H9 (cell line): ENCODE data around the gene DPM2. TPM values are rescaled to one million over a fixed set of nuclear protein-coding genes. Genes with fewer than 3 reads are reported as not detected.
A peak's percentile ranks its signal among the peaks of the same experiment; 100 is the strongest.

Experiments used
- DNase-seq: peaks from one replicate; pipeline ENCODE4 v3.0.0-alpha.2; 2017
- H2AFZ ChIP-seq: one replicate; pipeline ENCODE4 v1.6.1; 2013; ENCODE audit warnings: mild to moderate bottlenecking, low read length, control low read depth, moderate library complexity
- H2AK5ac ChIP-seq: 2 replicates; pipeline ENCODE4 v1.6.1; 2013; ENCODE audit warnings: low read length, control low read depth, mixed read lengths; ENCODE audit not compliant: insufficient read length
- H2BK120ac ChIP-seq: one replicate; pipeline ENCODE4 v1.6.1; 2013; ENCODE audit warnings: low read depth, mild to moderate bottlenecking, low read length, control low read depth, inconsistent platforms; ENCODE audit not compliant: poor library complexity, severe bottlenecking
- H2BK12ac ChIP-seq: 2 replicates; pipeline ENCODE4 v1.6.1; 2013; ENCODE audit warnings: low read length, control low read depth, mixed read lengths, low read depth; ENCODE audit not compliant: insufficient read length
- H2BK15ac ChIP-seq: 2 replicates; pipeline ENCODE4 v1.6.1; 2013; ENCODE audit warnings: low read depth, low read length, control low read depth
- H2BK20ac ChIP-seq: one replicate; pipeline ENCODE4 v1.6.1; 2013; ENCODE audit warnings: low read depth, mild to moderate bottlenecking, low read length, control low read depth, inconsistent platforms; ENCODE audit not compliant: poor library complexity, severe bottlenecking
- H2BK5ac ChIP-seq: 2 replicates; pipeline ENCODE4 v1.6.1; 2013; ENCODE audit warnings: low read length, control low read depth, mixed read lengths; ENCODE audit not compliant: insufficient read length
- H3K14ac ChIP-seq: 2 replicates; pipeline ENCODE4 v1.6.1; 2013; ENCODE audit warnings: low read length, control low read depth; ENCODE audit not compliant: insufficient read depth
- H3K18ac ChIP-seq: 2 replicates; pipeline ENCODE4 v1.6.1; 2013; ENCODE audit warnings: low read depth, mild to moderate bottlenecking, mixed read lengths, low read length, control low read depth; ENCODE audit not compliant: insufficient read length
- H3K23ac ChIP-seq: 2 replicates; pipeline ENCODE4 v1.6.1; 2013; ENCODE audit warnings: low read length, control low read depth, mixed read lengths, low read depth; ENCODE audit not compliant: insufficient read length
- H3K23me2 ChIP-seq: 2 replicates; pipeline ENCODE4 v1.6.1; 2013; ENCODE audit warnings: low read depth, mild to moderate bottlenecking, mixed read lengths, low read length, control low read depth; ENCODE audit not compliant: insufficient read length, poor library complexity, severe bottlenecking
- H3K27ac ChIP-seq: 2 replicates; pipeline ENCODE4 v1.5.1; 2013; ENCODE audit warnings: low read length, control low read depth, mixed read lengths, low read depth; ENCODE audit not compliant: insufficient read length
- H3K27me3 ChIP-seq: 2 replicates; pipeline ENCODE4 v1.6.1; 2013; ENCODE audit warnings: low read length, control low read depth, inconsistent platforms; ENCODE audit not compliant: insufficient read depth
- H3K4ac ChIP-seq: 2 replicates; pipeline ENCODE4 v1.6.1; 2013; ENCODE audit warnings: low read depth, mild to moderate bottlenecking, control low read depth, inconsistent platforms, low read length, moderate library complexity
- H3K4me1 ChIP-seq: 2 replicates; pipeline ENCODE4 v1.6.1; 2013; ENCODE audit warnings: low read length, control low read depth, inconsistent platforms; ENCODE audit not compliant: insufficient read depth
- H3K4me2 ChIP-seq: 2 replicates; pipeline ENCODE4 v1.6.1; 2013; ENCODE audit warnings: low read length, control low read depth, mixed read lengths; ENCODE audit not compliant: insufficient read length, insufficient read depth
- H3K56ac ChIP-seq: 2 replicates; pipeline ENCODE4 v1.6.1; 2013; ENCODE audit warnings: low read depth, mild to moderate bottlenecking, mixed read lengths, low read length, control low read depth; ENCODE audit not compliant: insufficient read length
- H3K79me1 ChIP-seq: 2 replicates; pipeline ENCODE4 v1.6.1; 2013; ENCODE audit warnings: low read depth, mild to moderate bottlenecking, moderate library complexity, low read length, control low read depth, inconsistent platforms; ENCODE audit not compliant: insufficient read depth, poor library complexity, severe bottlenecking
- H3K79me2 ChIP-seq: 2 replicates; pipeline ENCODE4 v1.6.1; 2013; ENCODE audit warnings: low read length, control low read depth, inconsistent platforms; ENCODE audit not compliant: insufficient read depth
- H3K9ac ChIP-seq: 2 replicates; pipeline ENCODE4 v1.6.1; 2013; ENCODE audit warnings: low read length, control low read depth, mixed read lengths; ENCODE audit not compliant: insufficient read length; ENCODE audit errors: extremely low read depth
- H3K9me3 ChIP-seq: one replicate; pipeline ENCODE4 v1.6.1; 2013; ENCODE audit warnings: low read depth, low read length, inconsistent platforms; ENCODE audit not compliant: control insufficient read depth
- H3T11ph ChIP-seq: one replicate; pipeline ENCODE4 v1.6.1; 2013; ENCODE audit warnings: mild to moderate bottlenecking, low read length, control low read depth, inconsistent platforms
- H4K20me1 ChIP-seq: one replicate; pipeline ENCODE4 v1.6.1; 2013; ENCODE audit not compliant: control insufficient read depth, insufficient read length, insufficient read depth
- H4K5ac ChIP-seq: 2 replicates; pipeline ENCODE4 v1.6.1; 2013; ENCODE audit warnings: low read depth, mild to moderate bottlenecking, mixed read lengths, low read length, control low read depth; ENCODE audit not compliant: insufficient read length
- H4K8ac ChIP-seq: replicated peaks from 2 replicates; pipeline ENCODE4 v1.6.1; 2013; ENCODE audit warnings: low read length, control low read depth, mixed read lengths, low read depth; ENCODE audit not compliant: insufficient read length
- H4K91ac ChIP-seq: 2 replicates; pipeline ENCODE4 v1.6.1; 2013; ENCODE audit warnings: low read depth, mild to moderate bottlenecking, moderate library complexity, mixed read lengths, low read length, control low read depth; ENCODE audit not compliant: insufficient read length
- H3K27ac Mint-ChIP-seq, 3 experiments: 2 replicates in 2 of 3; 3 replicates in 1 of 3; pipeline ENCODE4 v1.8.0; 2020 to 2021; ENCODE audit warnings: mixed read lengths in 3 of 3, mild to moderate bottlenecking in 1 of 3, moderate library complexity in 1 of 3
- H3K27me3 Mint-ChIP-seq: 2 replicates; pipeline ENCODE4 v1.8.0; 2021; ENCODE audit warnings: low read depth, mild to moderate bottlenecking, moderate library complexity, mixed read lengths
- H3K36me3 Mint-ChIP-seq, 3 experiments: 2 replicates in 2 of 3; 3 replicates in 1 of 3; pipeline ENCODE4 v1.8.0; 2020 to 2021; ENCODE audit warnings: low read depth in 3 of 3, mixed read lengths in 3 of 3; ENCODE audit not compliant: insufficient read depth in 1 of 3
- H3K4me1 Mint-ChIP-seq, 2 experiments: 2 replicates each; pipeline ENCODE4 v1.8.0; 2020; ENCODE audit warnings: mixed read lengths in 2 of 2
- H3K4me3 Mint-ChIP-seq, 2 experiments: 2 replicates in 1 of 2; 3 replicates in 1 of 2; pipeline ENCODE4 v1.8.0; 2020 to 2021; ENCODE audit warnings: mild to moderate bottlenecking in 2 of 2, mixed read lengths in 2 of 2, moderate library complexity in 1 of 2
- H3K9me3 Mint-ChIP-seq, 2 experiments: 2 replicates in 1 of 2; 3 replicates in 1 of 2; pipeline ENCODE4 v1.8.0; 2020; ENCODE audit warnings: mild to moderate bottlenecking in 2 of 2, mixed read lengths in 2 of 2, moderate library complexity in 1 of 2
- WGBS: extraction: QIAGEN DNeasy Blood & Tissue Kit; methylation state at CpG from one replicate; pipeline ENCODE4 v1.1.7; 2013; ENCODE audit warnings: missing lambda C conversion rate, low lambda C conversion rate, mixed read lengths; ENCODE audit not compliant: insufficient read length; ENCODE audit errors: extremely low coverage; 5-methylcytosine and 5-hydroxymethylcytosine counted together
- total RNA-seq: library from RNA; stranded (reverse); gene quantifications from 2 replicates; pipeline ENCODE4 v1.2.1, GENCODE V29; 2021
- TF ChIP-seq, protein P1 (sequence below): fragments of 200-600 bp; sonication (generic); conservative IDR thresholded peaks from 3 replicates; pipeline ENCODE4 v1.8.0; 2021; ENCODE audit warnings: antibody characterized with exemption, mild to moderate bottlenecking

Gene DPM2
- total RNA-seq, 1 experiment from 2014 or later, result 46.1 TPM

DNA sequence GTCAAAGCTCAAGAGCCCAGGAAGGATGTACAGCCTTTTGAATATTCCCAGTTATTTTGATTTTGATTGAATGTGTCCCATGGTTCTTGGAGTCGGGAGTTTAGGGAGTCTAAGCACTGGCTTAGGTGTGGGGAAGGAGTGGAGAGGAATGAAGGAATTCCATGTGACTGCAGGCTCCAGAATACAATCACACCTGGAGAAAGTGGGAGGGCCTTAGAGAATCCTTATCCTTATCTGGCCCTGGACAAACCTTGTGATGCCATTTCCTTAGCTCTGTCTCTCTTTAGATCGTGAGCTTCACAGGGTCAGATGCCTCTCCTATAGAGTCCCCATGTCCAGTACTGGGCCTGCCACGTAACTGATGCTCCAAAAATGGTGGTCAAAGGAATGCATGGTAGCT lies 47.4 kb upstream of the DPM2 start:
- H4K91ac ChIP-seq, result no peak overlapping the region
- no peaks in the 10 kb centered on the region for H3K79me2 ChIP-seq
- Mint-ChIP-seq H3K27me3 (no peaks in the 10 kb centered on the region), H3K9me3 (no peaks in the 10 kb centered on the region), H3K36me3 (no peaks in the 10 kb centered on the region; a peak in 1 of 7 replicates), H3K4me1 (peaks cover 18 to 29% of the 10 kb centered on the region in 2 experiments), H3K27ac (peak overlapping the region in 1 of 3 experiments; percentile 41; a peak in 2 of 7 replicates), H3K4me3 (no peak overlapping the region)
- no peak overlapping the region for H2AFZ ChIP-seq
- H2BK15ac ChIP-seq, result no peak overlapping the region
- H3K4me2 ChIP-seq, result no peak overlapping the region
- H3K27ac ChIP-seq, result no peak overlapping the region
- no peak overlapping the region for H3K9ac ChIP-seq
- no peak overlapping the region for H4K5ac ChIP-seq
- TF ChIP-seq, protein P1, sequence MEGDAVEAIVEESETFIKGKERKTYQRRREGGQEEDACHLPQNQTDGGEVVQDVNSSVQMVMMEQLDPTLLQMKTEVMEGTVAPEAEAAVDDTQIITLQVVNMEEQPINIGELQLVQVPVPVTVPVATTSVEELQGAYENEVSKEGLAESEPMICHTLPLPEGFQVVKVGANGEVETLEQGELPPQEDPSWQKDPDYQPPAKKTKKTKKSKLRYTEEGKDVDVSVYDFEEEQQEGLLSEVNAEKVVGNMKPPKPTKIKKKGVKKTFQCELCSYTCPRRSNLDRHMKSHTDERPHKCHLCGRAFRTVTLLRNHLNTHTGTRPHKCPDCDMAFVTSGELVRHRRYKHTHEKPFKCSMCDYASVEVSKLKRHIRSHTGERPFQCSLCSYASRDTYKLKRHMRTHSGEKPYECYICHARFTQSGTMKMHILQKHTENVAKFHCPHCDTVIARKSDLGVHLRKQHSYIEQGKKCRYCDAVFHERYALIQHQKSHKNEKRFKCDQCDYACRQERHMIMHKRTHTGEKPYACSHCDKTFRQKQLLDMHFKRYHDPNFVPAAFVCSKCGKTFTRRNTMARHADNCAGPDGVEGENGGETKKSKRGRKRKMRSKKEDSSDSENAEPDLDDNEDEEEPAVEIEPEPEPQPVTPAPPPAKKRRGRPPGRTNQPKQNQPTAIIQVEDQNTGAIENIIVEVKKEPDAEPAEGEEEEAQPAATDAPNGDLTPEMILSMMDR, result no peak
- no peak overlapping the region for H3K14ac ChIP-seq
- no peak overlapping the region for H4K8ac ChIP-seq
- H2BK5ac ChIP-seq, result no peak overlapping the region
- no peaks in the 10 kb centered on the region for H4K20me1 ChIP-seq
- H2BK20ac ChIP-seq, result no peak overlapping the region
- H3K56ac ChIP-seq, result no peak overlapping the region
- no peak overlapping the region for H3K4ac ChIP-seq
- no peak overlapping the region for H3K18ac ChIP-seq
- no peak for DNase-seq
- H2AK5ac ChIP-seq, result no peak overlapping the region
- H3K4me1 ChIP-seq, result peaks cover 3% of the 10 kb centered on the region
- no peaks in the 10 kb centered on the region for H3K79me1 ChIP-seq
- H3K27me3 ChIP-seq, result no peaks in the 10 kb centered on the region
- peaks cover 7% of the 10 kb centered on the region for H3K23me2 ChIP-seq
- no peaks in the 10 kb centered on the region for H3K9me3 ChIP-seq
- H2BK12ac ChIP-seq, result no peak overlapping the region
- no peak overlapping the region for H2BK120ac ChIP-seq
- H3K23ac ChIP-seq, result no peak overlapping the region
- no peak overlapping the region for H3T11ph ChIP-seq
- whole genome bisulfite sequencing, result no CpG with 5 or more reads among the region's 3 CpGs
